ENCODE data around the gene OR8B2.

OR8B2 gene

DNA sequence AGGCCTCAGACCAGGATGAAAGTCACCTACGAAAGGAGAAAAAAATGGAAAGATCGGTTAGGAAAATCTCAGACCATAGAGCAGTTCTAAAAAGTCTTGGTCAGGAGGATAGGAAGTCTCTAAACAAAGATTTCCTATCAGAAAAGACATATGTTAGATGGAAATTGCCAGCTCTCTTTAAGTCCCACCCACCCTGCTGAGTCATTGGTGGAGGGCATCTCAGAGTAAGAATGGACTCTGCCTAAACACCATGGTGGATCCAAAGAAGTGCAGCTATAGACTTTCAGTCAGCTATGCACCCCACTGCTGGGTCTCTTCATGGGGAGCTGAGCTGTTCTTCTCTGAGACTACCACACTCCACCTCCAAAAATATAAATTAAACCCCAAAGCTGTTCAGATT is 3.7 kb downstream of the OR8B2 start:
- no peaks in the 10 kb centered on the region for H3K27me3 Mint-ChIP-seq (ENCODE audit: low read depth)
- H3K4me3 Mint-ChIP-seq = no peak overlapping the region
- no peaks in the 10 kb centered on the region for H3K9me3 Mint-ChIP-seq
- no peak overlapping the region for H3K27ac Mint-ChIP-seq
- TF ChIP-seq CTCF (IDR thresholded peaks at IDR 0.05; ENCODE audit: unreplicated experiment in 3 of 3) = no peak
- H3K36me3 Mint-ChIP-seq (ENCODE audit: low read depth) = no peaks in the 10 kb centered on the region
- H3K4me1 Mint-ChIP-seq = no peaks in the 10 kb centered on the region

- Mint-ChIP-seq H3K4me3 (no peak overlapping the region), H3K4me1 (no peaks in the 10 kb centered on the region), H3K36me3 (ENCODE audit: low read depth) (no peaks in the 10 kb centered on the region), H3K27me3 (ENCODE audit: low read depth) (no peaks in the 10 kb centered on the region), H3K27ac (no peak overlapping the region), H3K9me3 (no peaks in the 10 kb centered on the region)
- no peak for TF ChIP-seq CTCF (IDR thresholded peaks at IDR 0.05; ENCODE audit: unreplicated experiment in 3 of 3)
These were observed 8.0 kb downstream of the OR8B2 start for GRCh38 chr11:124376280-124376679.

GRCh38 chr11:124359566-124359965 is 24.7 kb downstream of the OR8B2 start:
- no peaks in the 10 kb centered on the region for H3K36me3 Mint-ChIP-seq (ENCODE audit: low read depth)
- no peak overlapping the region for H3K4me3 Mint-ChIP-seq
- no peak overlapping the region for H3K27ac Mint-ChIP-seq
- TF ChIP-seq CTCF (IDR thresholded peaks at IDR 0.05; ENCODE audit: unreplicated experiment in 3 of 3) = no peak
- H3K27me3 Mint-ChIP-seq (ENCODE audit: low read depth) = no peaks in the 10 kb centered on the region
- no peaks in the 10 kb centered on the region for H3K9me3 Mint-ChIP-seq
- no peaks in the 10 kb centered on the region for H3K4me1 Mint-ChIP-seq

DNA sequence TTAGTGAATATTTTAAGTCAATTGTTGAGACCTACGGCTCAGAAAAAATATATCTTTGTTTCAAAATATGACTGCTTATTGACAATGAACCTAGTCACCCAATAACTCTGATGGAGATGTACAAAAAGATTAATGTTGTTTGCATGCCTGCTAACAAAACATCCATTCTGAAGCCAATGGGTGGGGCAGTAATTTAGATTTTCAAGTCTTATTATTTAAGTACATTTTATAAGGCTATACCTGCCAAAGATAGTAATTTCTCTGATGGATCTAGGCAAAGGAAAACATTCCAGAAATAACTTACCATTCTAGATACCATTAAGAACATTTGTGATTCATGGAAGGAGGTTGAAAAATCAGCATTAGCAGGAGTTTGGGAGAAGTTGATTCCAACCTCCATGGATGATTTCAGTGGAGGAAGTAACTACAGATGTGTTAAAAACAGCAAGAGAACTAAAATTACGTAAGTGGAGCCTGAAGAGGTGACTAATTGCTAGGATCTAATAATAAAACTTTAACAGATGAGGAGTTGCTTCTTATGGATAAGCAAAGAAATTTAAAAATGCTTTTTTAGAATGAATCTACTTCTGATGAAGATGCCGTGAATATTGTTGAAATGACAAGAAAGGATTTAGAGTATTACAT is 37.9 kb downstream of the OR8B2 start:
- peaks cover 18% of the 10 kb centered on the region for H3K9me3 Mint-ChIP-seq
- TF ChIP-seq CTCF (IDR thresholded peaks at IDR 0.05; ENCODE audit: unreplicated experiment in 3 of 3) = no peak
- H3K27me3 Mint-ChIP-seq (ENCODE audit: low read depth) = no peaks in the 10 kb centered on the region
- H3K36me3 Mint-ChIP-seq (ENCODE audit: low read depth) = no peaks in the 10 kb centered on the region
- no peak overlapping the region for H3K4me3 Mint-ChIP-seq
- no peaks in the 10 kb centered on the region for H3K4me1 Mint-ChIP-seq
- H3K27ac Mint-ChIP-seq = no peak overlapping the region

GRCh38 chr11:124344346-124344745 is 40.0 kb downstream of the OR8B2 start:
- no peaks in the 10 kb centered on the region for H3K36me3 Mint-ChIP-seq (ENCODE audit: low read depth)
- no peak for TF ChIP-seq CTCF (IDR thresholded peaks at IDR 0.05; ENCODE audit: unreplicated experiment in 3 of 3)
- peaks cover 11% of the 10 kb centered on the region for H3K9me3 Mint-ChIP-seq
- H3K4me3 Mint-ChIP-seq = no peak overlapping the region
- no peaks in the 10 kb centered on the region for H3K4me1 Mint-ChIP-seq
- no peak overlapping the region for H3K27ac Mint-ChIP-seq
- no peaks in the 10 kb centered on the region for H3K27me3 Mint-ChIP-seq (ENCODE audit: low read depth)

DNA sequence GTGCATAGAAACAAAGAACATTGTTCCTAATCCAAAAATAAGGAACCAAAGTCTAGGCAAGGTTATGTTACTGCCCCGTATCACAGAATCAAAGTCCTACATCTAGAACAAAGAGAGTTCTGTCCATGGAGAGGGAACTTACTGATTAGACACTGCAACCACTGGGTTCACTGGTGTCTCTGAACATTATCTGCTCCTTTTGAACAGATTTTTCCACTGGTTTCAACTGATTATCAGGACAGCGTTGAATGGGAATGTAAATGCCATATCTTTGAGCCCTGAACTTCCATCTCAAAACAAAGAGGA is 44.2 kb downstream of the OR8B2 start:
- Mint-ChIP-seq H3K4me3 (no peak overlapping the region), H3K4me1 (no peaks in the 10 kb centered on the region), H3K27me3 (ENCODE audit: low read depth) (peaks cover 4% of the 10 kb centered on the region), H3K9me3 (no peaks in the 10 kb centered on the region), H3K36me3 (ENCODE audit: low read depth) (no peaks in the 10 kb centered on the region), H3K27ac (no peak overlapping the region)
- TF ChIP-seq CTCF (IDR thresholded peaks at IDR 0.05; ENCODE audit: unreplicated experiment in 3 of 3) = no peak

Measured in nephron (organoid).